Ectodermal cell (in vitro differentiated cells): Measurements from ENCODE around the gene RNF141.

Experiments
- H3K27ac ChIP-seq: 2 replicates; pipeline ENCODE4 v1.7.0; 2013; ENCODE audit warnings: mild to moderate bottlenecking, low read depth, low read length; ENCODE audit not compliant: insufficient read depth, poor library complexity, severe bottlenecking
- H3K27me3 ChIP-seq: 2 replicates; pipeline ENCODE4 v1.7.0; 2013; ENCODE audit warnings: mild to moderate bottlenecking, low read length; ENCODE audit not compliant: insufficient read depth, control insufficient read depth, poor library complexity, severe bottlenecking
- H3K36me3 ChIP-seq: one replicate; pipeline ENCODE4 v1.7.0; 2013; ENCODE audit warnings: low read length; ENCODE audit not compliant: control insufficient read depth, insufficient read depth
- H3K4me1 ChIP-seq: one replicate; pipeline ENCODE4 v1.7.0; 2013; ENCODE audit warnings: low read length; ENCODE audit not compliant: control insufficient read depth, insufficient read depth
- H3K4me3 ChIP-seq: 2 replicates; pipeline ENCODE4 v1.7.0; 2013; ENCODE audit warnings: low read depth, low read length, control low read depth; ENCODE audit not compliant: insufficient read depth
- H3K9me3 ChIP-seq: 2 replicates; pipeline ENCODE4 v1.7.0; 2013; ENCODE audit warnings: mild to moderate bottlenecking, low read length, moderate library complexity; ENCODE audit not compliant: control insufficient read depth
- WGBS, 2 experiments: methylation state at CpG; one replicate each; pipeline ENCODE4 v1.1.7; 2013; ENCODE audit warnings: missing lambda C conversion rate in 2 of 2; 5-methylcytosine and 5-hydroxymethylcytosine counted together

RNF141 gene

GRCh38 chr11:10476927-10477689 is 63.9 kb downstream of the RNF141 start:
- 93 to 94% methylated on average over 5 of the region's 5 CpGs for WGBS, 2 experiments
- Histone ChIP-seq H3K4me1 (no peaks in the 10 kb centered on the region), H3K4me3 (no peak overlapping the region), H3K27me3 (no peaks in the 10 kb centered on the region), H3K36me3 (no peaks in the 10 kb centered on the region), H3K9me3 (no peaks in the 10 kb centered on the region), H3K27ac (no peak overlapping the region)

GRCh38 chr11:10476342-10476741 is 64.6 kb downstream of the RNF141 start:
- 90 to 98% methylated on average over 1 of the region's 1 CpG for WGBS, 2 experiments
- H3K4me1 ChIP-seq: no peaks in the 10 kb centered on the region
- H3K27ac ChIP-seq: no peak overlapping the region

DNA sequence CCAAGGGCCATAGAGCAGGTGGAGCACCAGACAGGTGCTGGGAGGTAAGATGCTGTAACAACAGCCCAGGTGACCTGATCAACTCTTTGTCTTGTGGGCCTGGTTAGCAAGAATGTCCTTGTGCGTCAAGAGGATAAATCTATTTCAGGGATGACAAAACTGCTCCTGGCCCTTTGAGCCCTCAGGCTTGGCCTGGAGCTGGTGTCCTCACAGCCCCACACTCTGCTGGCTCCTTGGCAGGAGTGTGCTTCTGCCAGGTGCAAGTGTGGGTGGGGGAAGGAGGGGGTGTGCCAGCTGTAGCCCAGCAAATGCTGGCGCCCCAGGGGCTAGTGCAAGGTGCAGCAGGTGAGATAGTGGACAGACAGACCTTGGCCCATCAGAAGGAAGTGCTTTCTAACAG is 66.4 kb downstream of the RNF141 start:
- H3K36me3 ChIP-seq: no peaks in the 10 kb centered on the region
- H3K4me3 ChIP-seq: no peak overlapping the region
- H3K9me3 ChIP-seq: no peaks in the 10 kb centered on the region
- no peak overlapping the region for H3K27ac ChIP-seq
- no peaks in the 10 kb centered on the region for H3K27me3 ChIP-seq
- 92 to 96% methylated on average over 2 of the region's 2 CpGs for WGBS, 2 experiments
- no peaks in the 10 kb centered on the region for H3K4me1 ChIP-seq

More at GRCh38 chr11:10476342-10476741, 64.6 kb downstream of the RNF141 start:
- H3K9me3 ChIP-seq: no peaks in the 10 kb centered on the region
- H3K27me3 ChIP-seq: no peaks in the 10 kb centered on the region
- H3K4me3 ChIP-seq: no peak overlapping the region
- H3K36me3 ChIP-seq: no peaks in the 10 kb centered on the region

DNA sequence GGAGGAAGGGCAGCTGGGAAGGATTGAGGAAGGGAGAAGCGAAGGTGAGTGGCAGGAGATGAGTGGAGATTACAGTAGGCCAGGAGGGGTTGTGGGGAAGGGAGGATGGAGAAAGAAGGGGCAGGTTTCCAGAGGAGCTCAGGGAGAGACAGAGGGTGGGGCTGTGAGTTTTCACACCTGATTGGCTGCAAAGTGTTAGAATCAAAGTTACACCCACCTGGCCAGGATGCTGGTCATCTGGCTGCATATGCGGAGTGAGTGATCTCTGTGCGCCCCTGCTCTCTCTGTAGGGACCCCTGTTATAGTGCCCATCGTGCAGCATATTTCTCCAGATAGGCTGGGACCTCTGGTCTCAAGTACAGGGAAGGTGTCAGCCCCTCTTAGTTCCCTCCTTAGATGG is 67.6 kb downstream of the RNF141 start:
- Histone ChIP-seq H3K36me3 (no peaks in the 10 kb centered on the region), H3K9me3 (no peaks in the 10 kb centered on the region), H3K27me3 (no peaks in the 10 kb centered on the region), H3K27ac (no peak overlapping the region), H3K4me1 (no peaks in the 10 kb centered on the region), H3K4me3 (no peak overlapping the region)
- WGBS, 2 experiments: 90 to 93% methylated on average over 4 of the region's 4 CpGs

GRCh38 chr11:10462746-10463300 is 78.2 kb downstream of the RNF141 start:
- Histone ChIP-seq H3K27ac (no peak overlapping the region), H3K4me1 (no peaks in the 10 kb centered on the region), H3K27me3 (no peaks in the 10 kb centered on the region), H3K9me3 (no peaks in the 10 kb centered on the region), H3K36me3 (no peaks in the 10 kb centered on the region), H3K4me3 (no peak overlapping the region)
- 95 to 96% methylated on average over 5 of the region's 5 CpGs for WGBS, 2 experiments
